GM12865 (cell line): ENCODE measurements around the gene DGKI.

Experiments
- DNase-seq: peaks from one replicate; pipeline ENCODE4 v3.0.0; 2010; ENCODE audit warnings: low read depth
- H3K4me3 ChIP-seq: 2 replicates; pipeline ENCODE4 v1.5.1; 2011; ENCODE audit warnings: mild to moderate bottlenecking, low read depth, low read length, control low read depth
- TF ChIP-seq, protein P1 (sequence below): IDR thresholded peaks from 2 replicates; pipeline ENCODE4 v1.5.1; 2011; ENCODE audit warnings: low read length, control low read depth, low read depth, inconsistent platforms; ENCODE audit not compliant: insufficient read depth; ENCODE audit errors: missing control alignments

The DGKI gene

DNA sequence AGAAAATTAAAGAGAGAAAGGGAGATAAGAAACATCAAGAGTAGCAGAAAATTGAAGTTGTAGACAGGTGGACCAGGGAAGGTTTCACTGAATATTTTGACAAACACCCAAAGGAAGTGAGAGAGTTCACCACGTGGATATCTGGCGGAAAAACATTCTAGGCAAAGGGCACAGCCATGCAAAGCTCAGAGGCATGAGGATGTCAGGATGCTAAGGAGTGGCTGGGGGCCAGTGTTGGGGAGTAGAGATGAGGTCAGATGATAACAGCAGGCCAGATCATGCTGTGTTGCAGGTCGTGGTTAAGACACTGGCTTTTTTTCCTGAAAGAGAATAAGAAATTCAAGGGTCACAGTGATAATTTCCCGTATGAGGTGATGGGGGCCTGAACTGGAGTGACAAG lies 181.9 kb downstream of the DGKI start:
- peak; percentile 8 for DNase-seq
- no peak overlapping the region for H3K4me3 ChIP-seq
- TF ChIP-seq, protein P1, sequence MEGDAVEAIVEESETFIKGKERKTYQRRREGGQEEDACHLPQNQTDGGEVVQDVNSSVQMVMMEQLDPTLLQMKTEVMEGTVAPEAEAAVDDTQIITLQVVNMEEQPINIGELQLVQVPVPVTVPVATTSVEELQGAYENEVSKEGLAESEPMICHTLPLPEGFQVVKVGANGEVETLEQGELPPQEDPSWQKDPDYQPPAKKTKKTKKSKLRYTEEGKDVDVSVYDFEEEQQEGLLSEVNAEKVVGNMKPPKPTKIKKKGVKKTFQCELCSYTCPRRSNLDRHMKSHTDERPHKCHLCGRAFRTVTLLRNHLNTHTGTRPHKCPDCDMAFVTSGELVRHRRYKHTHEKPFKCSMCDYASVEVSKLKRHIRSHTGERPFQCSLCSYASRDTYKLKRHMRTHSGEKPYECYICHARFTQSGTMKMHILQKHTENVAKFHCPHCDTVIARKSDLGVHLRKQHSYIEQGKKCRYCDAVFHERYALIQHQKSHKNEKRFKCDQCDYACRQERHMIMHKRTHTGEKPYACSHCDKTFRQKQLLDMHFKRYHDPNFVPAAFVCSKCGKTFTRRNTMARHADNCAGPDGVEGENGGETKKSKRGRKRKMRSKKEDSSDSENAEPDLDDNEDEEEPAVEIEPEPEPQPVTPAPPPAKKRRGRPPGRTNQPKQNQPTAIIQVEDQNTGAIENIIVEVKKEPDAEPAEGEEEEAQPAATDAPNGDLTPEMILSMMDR = no peak

GRCh38 chr7:137661634-137662033 lies 185.1 kb downstream of the DGKI start:
- DNase-seq = no peak
- no peak overlapping the region for H3K4me3 ChIP-seq
- TF ChIP-seq, protein P1 = no peak

DNA sequence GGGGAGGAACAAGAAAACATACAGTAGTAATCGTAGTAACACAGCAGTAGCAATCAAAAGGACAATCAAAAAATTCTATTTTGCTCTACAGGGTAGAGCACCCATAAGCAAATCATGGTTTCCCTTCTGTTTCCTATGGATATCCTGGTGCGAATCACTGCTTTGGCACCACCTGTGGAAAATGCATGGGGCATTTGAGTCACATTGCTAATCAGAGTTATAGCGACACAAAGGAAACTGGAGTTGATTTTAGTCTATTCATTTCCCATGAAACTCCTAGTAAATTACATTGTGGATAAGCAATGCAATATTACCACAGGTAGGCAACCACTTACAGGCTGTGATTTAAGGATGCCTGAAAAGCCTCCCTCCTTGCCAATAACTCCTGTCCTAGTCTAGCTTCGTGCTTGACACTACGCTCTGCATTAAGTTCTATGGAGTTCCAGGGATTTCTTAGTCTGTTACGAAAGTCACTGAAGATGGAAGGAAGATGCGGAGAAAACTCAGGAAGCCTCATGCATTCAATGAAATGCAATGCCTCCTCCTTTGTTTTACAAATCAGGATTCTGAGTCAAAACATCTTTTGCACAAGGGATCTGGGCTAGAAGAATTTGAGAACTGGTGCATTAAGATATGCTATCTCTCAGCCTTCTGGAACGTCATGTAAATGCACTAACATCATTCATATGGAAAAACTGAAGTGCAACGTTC lies 188.4 kb downstream of the DGKI start:
- no peak for DNase-seq
- TF ChIP-seq, protein P1 = no peak
- no peak overlapping the region for H3K4me3 ChIP-seq

DNA sequence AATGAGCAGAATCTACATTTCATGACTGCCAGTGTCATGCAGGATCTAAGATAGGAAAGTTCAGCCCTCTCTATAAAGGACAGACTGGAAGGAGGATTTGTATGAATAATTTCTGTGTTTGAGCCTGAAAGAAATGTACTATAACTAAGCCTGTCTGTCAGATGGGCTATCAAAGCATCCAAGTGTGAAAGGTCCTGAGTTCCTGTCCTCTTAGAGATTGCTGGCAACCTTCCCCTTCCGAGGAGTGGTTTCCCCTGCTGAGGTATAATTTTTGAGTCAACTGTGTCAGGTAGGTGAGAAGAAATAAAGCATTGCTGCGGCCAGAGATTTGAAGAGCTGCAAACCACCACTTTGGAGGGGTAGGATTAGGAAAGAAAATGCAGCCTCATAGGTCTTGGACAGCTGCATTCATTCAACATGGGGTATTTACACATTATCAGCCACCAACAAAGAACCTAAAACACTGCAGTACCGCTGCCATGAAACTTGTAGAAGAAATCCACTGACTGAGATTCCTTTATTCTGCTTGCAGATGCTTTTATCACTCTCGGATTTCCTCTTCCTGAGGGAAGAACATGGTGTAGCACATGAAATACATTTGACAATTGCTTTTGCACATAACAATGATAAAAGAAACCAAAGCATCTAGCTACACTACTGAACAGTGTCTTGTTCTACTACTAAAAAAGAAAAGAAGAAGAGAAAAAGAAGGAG lies 189.1 kb downstream of the DGKI start:
- H3K4me3 ChIP-seq = no peak overlapping the region
- TF ChIP-seq, protein P1 = no peak
- DNase-seq = peak; percentile 42

DNA sequence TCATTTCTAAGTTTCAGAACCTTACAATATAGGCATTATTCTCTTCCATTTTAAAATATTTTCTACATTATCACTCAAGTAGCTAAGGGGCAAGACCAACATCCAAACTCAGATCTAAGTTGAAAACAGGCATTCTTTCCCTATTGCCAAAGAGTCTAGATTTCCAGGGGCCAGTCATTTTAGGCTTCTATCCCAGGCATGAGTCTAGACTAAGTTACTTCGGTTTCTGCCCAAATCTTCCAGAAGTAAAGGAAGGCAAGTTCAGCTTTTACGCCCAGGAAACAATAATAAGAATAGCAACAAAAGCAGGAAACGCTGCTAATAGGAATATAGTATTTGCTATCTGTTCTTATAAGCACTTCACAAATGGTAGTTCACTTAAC lies 189.9 kb downstream of the DGKI start:
- no peak overlapping the region for H3K4me3 ChIP-seq
- TF ChIP-seq, protein P1 = no peak
- no peak for DNase-seq

- TF ChIP-seq, protein P1 = peak; percentile 84
- H3K4me3 ChIP-seq = no peak overlapping the region
- DNase-seq = peak; percentile 86
Measured at GRCh38 chr7:137656227-137656849, 190.4 kb downstream of the DGKI start.
